Neural progenitor cell (in vitro differentiated cells): ENCODE data around the gene NCKIPSD.

ENCODE experiments used
- CTCF ChIP-seq: fragments of 200-600 bp; sonication (generic); IDR thresholded peaks from 2 replicates; pipeline ENCODE4 v1.5.1; 2017; ENCODE audit warnings: antibody characterized with exemption, mild to moderate bottlenecking
- EZH2 ChIP-seq: fragments of 200-600 bp; sonication (generic); IDR thresholded peaks from 2 replicates; pipeline ENCODE4 v1.6.1; 2017; ENCODE audit warnings: antibody characterized with exemption, mild to moderate bottlenecking, moderate library complexity

- TF ChIP-seq CTCF (no peak), EZH2 (no peak)
These were observed 24.8 kb downstream of the NCKIPSD start for GRCh38 chr3:48660800-48661400.
